Breast epithelium (tissue), 4 donors: Measurements from ENCODE around the gene CHDH. TPM values are rescaled to one million over a fixed set of nuclear protein-coding genes. Genes with fewer than 3 reads are reported as not detected.

Source experiments
- DNase-seq, 2 donors: peaks; one replicate each; pipeline ENCODE4 v3.0.0-alpha.2; 2019; ENCODE audit warnings: low spot score in 2 of 2
- H3K27ac ChIP-seq, 2 donors: fragments of 200-600 bp; sonication (generic) in 1 of 2; one replicate each; pipeline ENCODE4 v1.5.1; 2016 to 2019; ENCODE audit warnings: mild to moderate bottlenecking in 1 of 2
- H3K27me3 ChIP-seq, 2 donors: fragments of 200-600 bp; sonication (generic) in 1 of 2; one replicate each; pipeline versions ENCODE4 v1.5.1 to v1.6.0; 2017 to 2019; ENCODE audit warnings: control low read depth in 1 of 2, mild to moderate bottlenecking in 1 of 2
- H3K36me3 ChIP-seq: fragments of 200-600 bp; one replicate; pipeline ENCODE4 v1.5.1; 2019
- H3K4me1 ChIP-seq, 2 donors: fragments of 200-600 bp; sonication (generic); one replicate each; pipeline ENCODE4 v1.5.1; 2016 to 2019; ENCODE audit warnings: control low read depth in 1 of 2
- H3K4me3 ChIP-seq, 3 donors: fragments of 200-600 bp; sonication (generic); 1 replicate in 2 of 3; 2 replicates in 1 of 3; pipeline ENCODE4 v1.5.1; 2016 to 2019; ENCODE audit warnings: mild to moderate bottlenecking in 3 of 3, moderate library complexity in 2 of 3
- H3K9me3 ChIP-seq, 2 donors: fragments of 200-600 bp; sonication (generic) in 1 of 2; one replicate each; pipeline ENCODE4 v1.5.1; 2016 to 2019; ENCODE audit warnings: control low read depth in 1 of 2
- CTCF ChIP-seq, 3 donors: fragments of 450-650 bp; IDR thresholded peaks; one replicate each; pipeline ENCODE4 v1.5.1; 2016 to 2017; ENCODE audit warnings: antibody characterized with exemption in 3 of 3, mild to moderate bottlenecking in 3 of 3, moderate library complexity in 3 of 3
- POLR2A ChIP-seq: fragments of 450-650 bp; IDR thresholded peaks from one replicate; pipeline ENCODE4 v1.6.1; 2016; ENCODE audit warnings: antibody characterized with exemption, mild to moderate bottlenecking, moderate library complexity
- POLR2AphosphoS5 ChIP-seq, 3 donors: sonication (generic); formaldehyde crosslinking; IDR thresholded peaks; one replicate each; pipeline ENCODE4 v1.6.1; 2017; ENCODE audit warnings: antibody characterized with exemption in 3 of 3
- intact Hi-C: fragments of 100-400 bp; cut with DNase I; formaldehyde crosslinking; loops from one replicate; pipeline ENCODE4 v1.15.1; 2023; ENCODE audit warnings: low total_unique reads
- total RNA-seq, 3 donors: library from RNA; depleted of rRNA; stranded (reverse); fragments of >200 nt; gene quantifications; one replicate each; pipeline ENCODE4 v1.1.0, GENCODE V29; 2016

The CHDH gene
- total RNA-seq, 3 donors from 2014 or later = 2.9 to 67.0 (median 27.9) TPM

DNA sequence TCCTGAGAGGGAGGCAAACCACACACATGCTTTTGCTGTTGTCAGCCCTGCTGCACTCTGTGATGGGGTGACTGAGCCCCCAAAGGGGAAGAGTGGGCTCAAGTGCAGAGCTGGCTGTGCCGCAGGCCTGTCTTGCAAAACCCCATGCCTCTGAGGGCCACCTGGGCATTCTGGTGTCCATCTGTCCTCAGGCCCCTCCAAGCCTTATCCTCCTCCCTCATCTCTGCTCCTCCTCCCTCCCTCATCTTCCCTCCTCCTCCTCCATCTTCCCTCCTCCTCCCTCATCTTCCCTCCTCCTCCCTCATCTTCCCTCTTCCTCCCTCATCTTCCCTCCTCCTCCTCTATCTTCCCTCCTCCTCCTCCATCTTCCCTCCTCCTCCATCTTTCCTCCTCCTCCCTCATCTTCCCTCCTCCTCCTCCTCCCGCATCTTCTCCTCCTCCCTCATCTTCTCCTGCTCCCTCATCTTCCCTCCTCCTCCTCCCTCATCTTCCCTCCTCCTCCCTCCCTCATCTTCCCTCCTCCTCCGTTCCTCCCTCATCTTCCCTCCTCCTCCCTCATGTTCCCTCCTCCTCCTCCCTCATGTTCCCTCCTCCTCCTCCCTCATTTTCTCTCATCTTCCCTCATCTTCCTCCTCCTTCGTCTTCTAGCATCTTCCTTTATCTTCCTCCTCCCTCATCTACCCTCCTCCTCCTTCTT is 40.6 kb downstream of the CHDH start:
- Histone ChIP-seq H3K27ac (no peak overlapping the region), H3K4me3 (no peak overlapping the region), H3K27me3 (no peaks in the 10 kb centered on the region), H3K9me3 (no peaks in the 10 kb centered on the region), H3K4me1 (no peaks in the 10 kb centered on the region), H3K36me3 (no peaks in the 10 kb centered on the region)
- TF ChIP-seq CTCF (IDR thresholded peaks at IDR 0.05) (no peak), POLR2A (no peak)
- no peak for DNase-seq
- intact Hi-C loops = no loop called here

DNA sequence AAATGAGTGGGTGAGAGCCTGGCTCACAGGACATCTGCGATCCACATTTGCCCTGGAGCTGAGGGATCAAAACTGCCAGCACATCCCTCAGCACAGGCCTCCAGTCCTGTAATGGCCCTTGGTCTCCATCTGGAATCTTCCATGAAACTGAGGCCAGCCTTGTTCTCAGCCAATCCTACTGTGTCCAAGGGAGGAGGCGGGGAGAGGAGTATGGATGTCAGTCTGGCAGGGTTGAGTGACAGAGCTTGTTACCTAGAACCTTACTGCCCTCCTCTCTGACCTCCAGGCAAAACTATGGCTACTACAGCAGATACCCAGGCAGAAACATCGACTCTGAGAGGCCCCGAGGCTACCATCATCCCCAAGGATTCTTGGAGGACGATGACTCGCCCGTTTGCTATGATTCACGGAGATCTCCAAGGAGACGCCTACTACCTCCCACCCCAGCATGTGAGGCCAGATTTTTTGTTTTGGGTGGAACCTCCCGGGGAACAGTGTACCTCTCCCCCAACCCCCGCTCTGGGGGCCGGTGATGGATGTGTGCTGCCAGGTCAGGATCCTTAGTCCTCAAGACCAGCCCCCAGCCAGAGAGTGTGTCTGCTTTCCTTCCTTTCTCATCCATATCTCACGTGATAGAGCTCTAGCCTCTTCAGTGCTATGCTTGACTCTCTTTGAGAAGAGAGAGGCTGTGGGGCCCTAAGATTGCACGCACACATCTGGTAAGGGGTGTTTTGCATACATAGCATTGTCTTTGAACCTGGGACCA is 41.3 kb downstream of the CHDH start:
- no peaks in the 10 kb centered on the region for H3K4me1 ChIP-seq
- no peaks in the 10 kb centered on the region for H3K9me3 ChIP-seq
- peak overlapping the region in 1 of 2 donors; percentile 19 for H3K27ac ChIP-seq
- intact Hi-C loops = no loop called here
- TF ChIP-seq POLR2A = no peak
- no peaks in the 10 kb centered on the region for H3K27me3 ChIP-seq
- DNase-seq = no peak
- no peak overlapping the region for H3K4me3 ChIP-seq
- H3K36me3 ChIP-seq = no peaks in the 10 kb centered on the region

- no peak for DNase-seq
- H3K27ac ChIP-seq = no peak overlapping the region
- H3K36me3 ChIP-seq = no peaks in the 10 kb centered on the region
- H3K4me3 ChIP-seq = no peak overlapping the region
- H3K9me3 ChIP-seq = no peaks in the 10 kb centered on the region
- intact Hi-C loops = no loop called here
- no peaks in the 10 kb centered on the region for H3K27me3 ChIP-seq
- no peak for TF ChIP-seq POLR2A
- no peak for TF ChIP-seq CTCF (IDR thresholded peaks at IDR 0.05)
- TF ChIP-seq POLR2AphosphoS5 (IDR thresholded peaks at IDR 0.05) = no peak
- H3K4me1 ChIP-seq = no peaks in the 10 kb centered on the region
Observed at GRCh38 chr3:53803816-53804695, 42.2 kb downstream of the CHDH start.

DNA sequence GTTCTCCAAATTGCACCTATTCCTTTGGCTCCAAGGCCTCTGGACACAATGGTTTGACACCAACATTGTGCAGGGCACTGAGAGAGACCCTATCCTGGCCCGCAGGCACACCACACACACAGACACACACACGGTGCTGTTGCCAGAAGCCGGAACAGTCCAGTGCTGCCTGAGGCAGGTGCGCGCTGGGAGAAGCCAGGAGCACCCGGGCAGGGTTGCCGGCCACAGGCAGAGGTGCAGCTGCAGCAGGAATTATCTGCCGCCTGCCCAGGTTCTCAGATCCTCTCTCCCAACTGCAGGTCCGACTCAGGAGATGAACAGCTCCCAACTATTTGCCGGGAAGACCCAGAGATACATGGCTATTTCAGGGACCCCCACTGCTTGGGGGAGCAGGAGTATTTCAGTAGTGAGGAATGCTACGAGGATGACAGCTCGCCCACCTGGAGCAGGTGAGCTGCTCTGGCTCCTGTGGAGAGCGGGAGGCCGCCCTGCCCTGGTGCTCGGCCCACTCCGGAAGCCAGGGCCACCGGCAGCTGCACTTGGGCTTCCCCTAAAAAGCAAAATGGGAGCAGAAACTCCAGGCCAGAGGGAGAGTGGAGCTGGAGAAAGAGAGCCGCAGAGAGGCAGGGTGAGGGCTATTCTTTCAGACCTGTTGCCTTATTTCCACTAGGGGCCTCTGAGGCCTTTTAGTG is 42.9 kb downstream of the CHDH start:
- H3K9me3 ChIP-seq = no peaks in the 10 kb centered on the region
- TF ChIP-seq CTCF (IDR thresholded peaks at IDR 0.05) = no peak
- TF ChIP-seq POLR2A = no peak
- no peak for TF ChIP-seq POLR2AphosphoS5 (IDR thresholded peaks at IDR 0.05)
- no peaks in the 10 kb centered on the region for H3K36me3 ChIP-seq
- peak in 1 of 2 donors; percentile 61 for DNase-seq
- intact Hi-C loops = no loop called here
- H3K27ac ChIP-seq = no peak overlapping the region
- no peaks in the 10 kb centered on the region for H3K4me1 ChIP-seq
- H3K4me3 ChIP-seq = no peak overlapping the region
- H3K27me3 ChIP-seq = no peaks in the 10 kb centered on the region

GRCh38 chr3:53802256-53802880 is 43.9 kb downstream of the CHDH start:
- H3K27me3 ChIP-seq = no peaks in the 10 kb centered on the region
- H3K9me3 ChIP-seq = no peaks in the 10 kb centered on the region
- DNase-seq = no peak
- intact Hi-C loops = no loop called here
- no peak for TF ChIP-seq POLR2A
- TF ChIP-seq CTCF (IDR thresholded peaks at IDR 0.05) = no peak
- no peak for TF ChIP-seq POLR2AphosphoS5 (IDR thresholded peaks at IDR 0.05)
- H3K4me3 ChIP-seq = no peak overlapping the region
- no peaks in the 10 kb centered on the region for H3K36me3 ChIP-seq
- H3K4me1 ChIP-seq = no peaks in the 10 kb centered on the region
- H3K27ac ChIP-seq = no peak overlapping the region
